Endodermal cell (in vitro differentiated cells): ENCODE results near the gene GNG12. TPM values are rescaled to one million over a fixed set of nuclear protein-coding genes. Genes with fewer than 3 reads are reported as not detected.

Experiments used
- DNase-seq: peaks from one replicate; pipeline ENCODE4 v3.0.0-alpha.2; 2017
- H3K27ac ChIP-seq: 2 replicates; pipeline ENCODE4 v1.5.1; 2013; ENCODE audit warnings: mild to moderate bottlenecking, low read depth, low read length, moderate library complexity
- H3K27me3 ChIP-seq: 2 replicates; pipeline ENCODE4 v1.6.1; 2013; ENCODE audit warnings: mild to moderate bottlenecking, low read length, moderate library complexity; ENCODE audit not compliant: insufficient read depth, control insufficient read depth, poor library complexity, severe bottlenecking
- H3K36me3 ChIP-seq: 2 replicates; pipeline ENCODE4 v1.7.0; 2013; ENCODE audit warnings: mild to moderate bottlenecking, low read length, moderate library complexity; ENCODE audit not compliant: control insufficient read depth, insufficient read depth
- H3K4me1 ChIP-seq: one replicate; pipeline ENCODE4 v1.7.0; 2013; ENCODE audit warnings: low read length; ENCODE audit not compliant: control insufficient read depth, insufficient read depth
- H3K4me3 ChIP-seq: 2 replicates; pipeline ENCODE4 v1.5.1; 2013; ENCODE audit warnings: mild to moderate bottlenecking, low read length, moderate library complexity
- H3K9ac ChIP-seq: 2 replicates; pipeline ENCODE4 v1.6.1; 2013; ENCODE audit warnings: mild to moderate bottlenecking, low read length, moderate library complexity; ENCODE audit not compliant: poor library complexity, severe bottlenecking; ENCODE audit errors: extremely low read depth
- H3K9me3 ChIP-seq: 2 replicates; pipeline ENCODE4 v1.6.1; 2013; ENCODE audit warnings: mild to moderate bottlenecking, low read length, moderate library complexity; ENCODE audit not compliant: control insufficient read depth
- H3K27ac Mint-ChIP-seq: 2 replicates; pipeline ENCODE4 v1.8.0; 2020; ENCODE audit warnings: mixed read lengths
- H3K27me3 Mint-ChIP-seq: 2 replicates; pipeline ENCODE4 v1.8.0; 2021; ENCODE audit warnings: mild to moderate bottlenecking, mixed read lengths; ENCODE audit not compliant: insufficient read depth
- H3K36me3 Mint-ChIP-seq: 2 replicates; pipeline ENCODE4 v1.8.0; 2020; ENCODE audit warnings: low read depth, mixed read lengths
- H3K4me1 Mint-ChIP-seq: 2 replicates; pipeline ENCODE4 v1.8.0; 2020; ENCODE audit warnings: mixed read lengths
- H3K4me3 Mint-ChIP-seq: 2 replicates; pipeline ENCODE4 v1.8.0; 2020; ENCODE audit warnings: mild to moderate bottlenecking, moderate library complexity, mixed read lengths
- H3K9me3 Mint-ChIP-seq: 2 replicates; pipeline ENCODE4 v1.8.0; 2020; ENCODE audit warnings: mild to moderate bottlenecking, mixed read lengths
- WGBS, 2 experiments: methylation state at CpG; one replicate each; pipeline versions ENCODE4 v1.1.5 to v1.1.7; 2013; ENCODE audit warnings: missing lambda C conversion rate in 2 of 2, mixed read lengths in 1 of 2; ENCODE audit not compliant: insufficient coverage in 1 of 2, insufficient read length in 1 of 2; 5-methylcytosine and 5-hydroxymethylcytosine counted together
- total RNA-seq, 2 donors: library from RNA; stranded (reverse); fragmentation: NEBNext Ultra II Directional in 1 of 2; extraction: Animal tissue kit (Norgen Biotek cat#: 25700) in 1 of 2; gene quantifications; 2 replicates in 1 of 2; 3 replicates in 1 of 2; pipeline ENCODE4 v1.2.1, GENCODE V29; 2021
- TF ChIP-seq, protein P1 (sequence below): fragments of 200-600 bp; sonication (generic); conservative IDR thresholded peaks from 2 replicates; pipeline ENCODE4 v1.5.0; 2021; ENCODE audit warnings: antibody characterized with exemption, mild to moderate bottlenecking

The GNG12 gene
- total RNA-seq, 2 donors from 2014 or later = 7.7 to 9.2 TPM

DNA sequence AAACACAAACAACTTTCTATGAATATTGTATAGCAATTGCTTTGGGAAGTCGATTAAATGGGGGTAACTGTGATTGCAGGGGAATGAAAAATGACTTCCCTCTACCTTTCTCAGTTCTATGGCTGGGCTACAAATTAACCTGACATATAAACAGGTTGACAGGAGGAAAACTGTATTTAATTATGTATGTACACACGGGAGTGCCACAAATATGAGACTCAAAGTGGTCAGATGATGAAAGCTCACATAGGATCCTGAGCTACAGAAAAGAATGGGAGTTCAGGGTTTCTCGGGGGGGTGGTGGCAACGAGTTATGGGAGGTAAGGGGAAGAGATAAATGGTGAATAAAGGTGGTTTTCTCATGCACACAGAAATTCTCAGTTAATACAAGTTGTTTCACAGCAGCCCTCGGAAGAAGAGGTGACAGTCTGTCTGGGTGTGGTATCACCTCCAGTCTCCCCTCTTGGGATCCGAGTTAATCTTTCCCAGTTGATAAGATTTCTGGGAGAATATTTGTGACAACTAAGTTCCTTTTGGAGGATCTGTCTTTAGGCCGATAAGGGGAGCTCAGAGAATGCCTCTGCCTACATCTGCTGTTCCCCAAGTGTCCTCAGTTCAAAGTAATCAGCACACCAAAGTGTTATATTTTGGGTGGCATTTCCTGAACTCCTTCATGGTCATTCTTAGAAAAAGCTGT lies 122.0 kb downstream of the GNG12 start:
- H3K9ac ChIP-seq = no peak overlapping the region
- H3K36me3 ChIP-seq = no peaks in the 10 kb centered on the region
- Mint-ChIP-seq H3K36me3 (no peaks in the 10 kb centered on the region), H3K4me1 (peaks cover 53% of the 10 kb centered on the region), H3K9me3 (no peaks in the 10 kb centered on the region), H3K27me3 (no peaks in the 10 kb centered on the region), H3K4me3 (no peak overlapping the region), H3K27ac (no peak overlapping the region)
- no peaks in the 10 kb centered on the region for H3K9me3 ChIP-seq
- peaks cover 40% of the 10 kb centered on the region for H3K4me1 ChIP-seq
- DNase-seq = no peak
- H3K27ac ChIP-seq = no peak overlapping the region
- 73 to 97% methylated on average over 3 to 6 of the region's 7 CpGs for WGBS, 2 experiments
- TF ChIP-seq, protein P1, sequence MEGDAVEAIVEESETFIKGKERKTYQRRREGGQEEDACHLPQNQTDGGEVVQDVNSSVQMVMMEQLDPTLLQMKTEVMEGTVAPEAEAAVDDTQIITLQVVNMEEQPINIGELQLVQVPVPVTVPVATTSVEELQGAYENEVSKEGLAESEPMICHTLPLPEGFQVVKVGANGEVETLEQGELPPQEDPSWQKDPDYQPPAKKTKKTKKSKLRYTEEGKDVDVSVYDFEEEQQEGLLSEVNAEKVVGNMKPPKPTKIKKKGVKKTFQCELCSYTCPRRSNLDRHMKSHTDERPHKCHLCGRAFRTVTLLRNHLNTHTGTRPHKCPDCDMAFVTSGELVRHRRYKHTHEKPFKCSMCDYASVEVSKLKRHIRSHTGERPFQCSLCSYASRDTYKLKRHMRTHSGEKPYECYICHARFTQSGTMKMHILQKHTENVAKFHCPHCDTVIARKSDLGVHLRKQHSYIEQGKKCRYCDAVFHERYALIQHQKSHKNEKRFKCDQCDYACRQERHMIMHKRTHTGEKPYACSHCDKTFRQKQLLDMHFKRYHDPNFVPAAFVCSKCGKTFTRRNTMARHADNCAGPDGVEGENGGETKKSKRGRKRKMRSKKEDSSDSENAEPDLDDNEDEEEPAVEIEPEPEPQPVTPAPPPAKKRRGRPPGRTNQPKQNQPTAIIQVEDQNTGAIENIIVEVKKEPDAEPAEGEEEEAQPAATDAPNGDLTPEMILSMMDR = no peak
- H3K4me3 ChIP-seq = peak overlapping the region; percentile 27
- no peaks in the 10 kb centered on the region for H3K27me3 ChIP-seq

DNA sequence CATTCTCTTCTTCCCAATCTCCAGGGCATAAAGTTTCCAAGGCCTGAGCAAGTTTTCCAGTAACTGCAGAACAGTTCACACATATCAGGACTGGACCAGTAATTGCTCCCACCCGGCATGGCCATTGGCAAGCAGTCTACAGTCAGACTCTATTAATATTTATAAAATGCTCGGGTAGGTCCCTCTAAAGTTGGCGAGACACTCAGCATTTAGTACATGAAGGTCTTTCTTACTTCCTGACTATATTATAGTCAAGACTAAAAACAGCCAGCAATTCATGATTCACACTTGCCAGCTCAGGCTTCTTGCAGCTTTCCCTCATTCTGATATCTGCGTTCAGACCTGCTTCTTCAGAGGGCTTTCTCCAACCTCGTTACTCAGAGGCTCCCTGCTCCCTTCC lies 122.8 kb downstream of the GNG12 start:
- Histone ChIP-seq H3K36me3 (no peaks in the 10 kb centered on the region), H3K9me3 (no peaks in the 10 kb centered on the region), H3K4me1 (peaks cover 43% of the 10 kb centered on the region), H3K27me3 (no peaks in the 10 kb centered on the region), H3K9ac (no peak overlapping the region), H3K4me3 (no peak overlapping the region), H3K27ac (no peak overlapping the region)
- WGBS, 2 experiments = 89 to 94% methylated on average over 4 to 5 of the region's 5 CpGs
- Mint-ChIP-seq H3K4me3 (no peak overlapping the region), H3K4me1 (peaks cover 56% of the 10 kb centered on the region), H3K36me3 (no peaks in the 10 kb centered on the region), H3K9me3 (no peaks in the 10 kb centered on the region), H3K27me3 (no peaks in the 10 kb centered on the region), H3K27ac (peak overlapping the region; percentile 56)
- TF ChIP-seq, protein P1 = no peak
- DNase-seq = no peak

DNA sequence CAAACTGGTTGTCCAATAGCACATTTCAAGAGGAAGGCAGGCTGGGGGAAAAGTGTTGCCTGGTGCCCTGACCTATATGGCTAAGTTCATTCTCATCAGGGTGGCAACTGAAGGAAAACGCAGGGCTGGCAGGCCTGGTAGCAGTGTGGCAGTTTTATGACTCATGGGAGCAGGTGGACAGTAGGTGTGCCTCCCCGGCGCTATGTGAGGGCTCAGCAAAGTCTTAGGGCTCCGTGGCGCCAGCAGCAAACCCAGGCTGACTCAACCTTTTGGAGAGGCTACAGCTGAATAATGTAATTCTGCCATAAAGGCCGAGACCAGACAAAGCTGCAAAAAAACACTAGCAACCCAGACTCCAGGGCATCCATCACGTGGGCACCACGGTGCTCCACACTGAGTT lies 124.7 kb downstream of the GNG12 start:
- TF ChIP-seq, protein P1 = no peak
- no peaks in the 10 kb centered on the region for H3K27me3 ChIP-seq
- H3K27ac Mint-ChIP-seq = no peak overlapping the region
- H3K4me3 ChIP-seq = no peak overlapping the region
- peaks cover 49% of the 10 kb centered on the region for H3K4me1 Mint-ChIP-seq
- peaks cover 28% of the 10 kb centered on the region for H3K4me1 ChIP-seq
- H3K4me3 Mint-ChIP-seq = no peak overlapping the region
- no peaks in the 10 kb centered on the region for H3K9me3 ChIP-seq
- H3K9me3 Mint-ChIP-seq = no peaks in the 10 kb centered on the region
- H3K9ac ChIP-seq = no peak overlapping the region
- H3K27me3 Mint-ChIP-seq = no peaks in the 10 kb centered on the region
- no peak overlapping the region for H3K27ac ChIP-seq
- no peaks in the 10 kb centered on the region for H3K36me3 ChIP-seq
- DNase-seq = no peak
- no peaks in the 10 kb centered on the region for H3K36me3 Mint-ChIP-seq
- 89 to 95% methylated on average over 6 to 8 of the region's 8 CpGs for WGBS, 2 experiments
